GM13977 (cell line): ENCODE data around the gene PLB1.

Experiments
- DNase-seq: peaks from one replicate; pipeline ENCODE4 v3.0.0; 2012; ENCODE audit warnings: low spot score
- in situ Hi-C: fragments of 300-500 bp; cut with MboI; formaldehyde crosslinking; loops from one replicate; pipeline ENCODE4 v1.12.0; 2022; ENCODE audit warnings: low sequenced_read_pairs, low pct_unique_long_range_greater_than_20kb, mixed read lengths, inconsistent platforms; ENCODE audit not compliant: unreplicated experiment
- TF ChIP-seq, protein P1 (sequence below): IDR thresholded peaks from 2 replicates; pipeline ENCODE4 v1.5.1; 2012; ENCODE audit warnings: mild to moderate bottlenecking, control low read depth; ENCODE audit not compliant: insufficient read depth; ENCODE audit errors: extremely low read depth, missing control alignments

Gene PLB1

GRCh38 chr2:28668880-28669279 is 173.0 kb downstream of the PLB1 start:
- in situ Hi-C loops: no loop called here
- TF ChIP-seq, protein P1, sequence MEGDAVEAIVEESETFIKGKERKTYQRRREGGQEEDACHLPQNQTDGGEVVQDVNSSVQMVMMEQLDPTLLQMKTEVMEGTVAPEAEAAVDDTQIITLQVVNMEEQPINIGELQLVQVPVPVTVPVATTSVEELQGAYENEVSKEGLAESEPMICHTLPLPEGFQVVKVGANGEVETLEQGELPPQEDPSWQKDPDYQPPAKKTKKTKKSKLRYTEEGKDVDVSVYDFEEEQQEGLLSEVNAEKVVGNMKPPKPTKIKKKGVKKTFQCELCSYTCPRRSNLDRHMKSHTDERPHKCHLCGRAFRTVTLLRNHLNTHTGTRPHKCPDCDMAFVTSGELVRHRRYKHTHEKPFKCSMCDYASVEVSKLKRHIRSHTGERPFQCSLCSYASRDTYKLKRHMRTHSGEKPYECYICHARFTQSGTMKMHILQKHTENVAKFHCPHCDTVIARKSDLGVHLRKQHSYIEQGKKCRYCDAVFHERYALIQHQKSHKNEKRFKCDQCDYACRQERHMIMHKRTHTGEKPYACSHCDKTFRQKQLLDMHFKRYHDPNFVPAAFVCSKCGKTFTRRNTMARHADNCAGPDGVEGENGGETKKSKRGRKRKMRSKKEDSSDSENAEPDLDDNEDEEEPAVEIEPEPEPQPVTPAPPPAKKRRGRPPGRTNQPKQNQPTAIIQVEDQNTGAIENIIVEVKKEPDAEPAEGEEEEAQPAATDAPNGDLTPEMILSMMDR: no peak
- no peak for DNase-seq

DNA sequence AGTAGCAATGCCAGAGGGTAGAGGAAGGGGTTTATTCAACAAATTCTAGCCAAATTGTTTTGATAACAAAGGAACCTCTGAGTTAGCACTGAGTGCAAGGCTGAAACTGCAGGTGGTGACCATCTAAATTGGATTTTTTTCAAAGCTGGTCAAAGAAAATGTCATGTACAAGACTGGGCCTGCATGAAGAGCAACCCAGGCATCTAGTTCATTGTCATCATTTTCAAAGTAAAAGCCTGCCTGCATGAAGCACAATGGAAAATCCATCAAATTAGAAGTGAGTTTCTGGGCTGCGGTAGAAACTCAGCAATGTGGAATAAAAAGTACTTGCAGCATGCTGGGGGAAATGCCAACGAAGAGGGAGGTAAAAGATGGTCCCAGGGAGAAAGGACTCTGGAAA is 175.0 kb downstream of the PLB1 start:
- in situ Hi-C loops: no loop called here
- DNase-seq: no peak
- TF ChIP-seq, protein P1: no peak

- no peak for DNase-seq
- in situ Hi-C loops: no loop called here
- TF ChIP-seq, protein P1: no peak
Observed at GRCh38 chr2:28673338-28673737, 177.5 kb downstream of the PLB1 start.

DNA sequence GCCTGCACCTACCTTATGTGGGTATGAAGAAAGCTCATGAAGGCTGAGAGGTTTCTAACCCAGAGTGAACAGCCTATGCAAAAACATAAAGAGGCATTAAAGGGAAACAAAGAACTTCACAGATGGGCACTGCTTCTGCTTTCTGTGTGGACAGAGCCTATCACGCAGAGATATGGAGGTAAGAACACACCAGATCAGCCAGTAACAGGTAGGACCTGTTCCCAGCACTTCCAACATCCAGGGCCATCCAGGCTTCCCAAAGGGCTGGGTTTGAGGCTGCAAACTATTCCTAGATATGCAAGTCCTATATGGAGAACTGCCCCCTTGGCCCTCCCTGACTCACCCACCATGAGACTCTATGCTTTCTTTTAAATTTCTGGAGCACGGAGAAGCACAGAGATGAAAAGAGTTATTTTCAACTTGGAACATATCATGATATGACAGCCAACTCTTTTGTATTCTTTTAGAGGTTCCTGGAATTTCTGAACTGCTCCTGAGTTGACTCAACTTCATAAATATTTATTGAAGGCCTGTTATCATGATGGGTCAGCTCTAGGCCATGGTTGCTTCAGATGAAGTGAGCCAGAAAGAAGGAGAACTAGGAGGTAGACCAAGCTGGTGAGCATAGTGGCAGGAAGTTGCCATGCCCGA is 178.3 kb downstream of the PLB1 start:
- DNase-seq: no peak
- TF ChIP-seq, protein P1: no peak
- in situ Hi-C loops: no loop called here

DNA sequence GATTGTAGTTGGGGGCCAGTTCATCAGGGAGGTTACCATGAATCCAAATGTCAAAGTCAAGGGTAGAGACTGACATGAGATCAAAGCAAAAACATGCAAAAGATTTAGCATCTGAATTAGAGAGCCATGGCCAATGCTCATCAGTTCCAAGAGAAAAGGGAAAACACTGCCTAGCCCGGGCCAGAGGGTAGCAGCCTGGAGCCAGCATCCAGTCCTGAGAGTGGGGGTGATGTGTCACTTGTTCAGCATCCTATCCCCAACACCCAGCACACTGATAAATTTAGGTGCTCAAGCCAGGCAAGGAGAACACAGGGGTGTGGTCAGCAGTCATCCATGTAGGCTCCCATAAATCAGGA is 178.8 kb downstream of the PLB1 start:
- in situ Hi-C loops: no loop called here
- TF ChIP-seq, protein P1: no peak
- DNase-seq: no peak

DNA sequence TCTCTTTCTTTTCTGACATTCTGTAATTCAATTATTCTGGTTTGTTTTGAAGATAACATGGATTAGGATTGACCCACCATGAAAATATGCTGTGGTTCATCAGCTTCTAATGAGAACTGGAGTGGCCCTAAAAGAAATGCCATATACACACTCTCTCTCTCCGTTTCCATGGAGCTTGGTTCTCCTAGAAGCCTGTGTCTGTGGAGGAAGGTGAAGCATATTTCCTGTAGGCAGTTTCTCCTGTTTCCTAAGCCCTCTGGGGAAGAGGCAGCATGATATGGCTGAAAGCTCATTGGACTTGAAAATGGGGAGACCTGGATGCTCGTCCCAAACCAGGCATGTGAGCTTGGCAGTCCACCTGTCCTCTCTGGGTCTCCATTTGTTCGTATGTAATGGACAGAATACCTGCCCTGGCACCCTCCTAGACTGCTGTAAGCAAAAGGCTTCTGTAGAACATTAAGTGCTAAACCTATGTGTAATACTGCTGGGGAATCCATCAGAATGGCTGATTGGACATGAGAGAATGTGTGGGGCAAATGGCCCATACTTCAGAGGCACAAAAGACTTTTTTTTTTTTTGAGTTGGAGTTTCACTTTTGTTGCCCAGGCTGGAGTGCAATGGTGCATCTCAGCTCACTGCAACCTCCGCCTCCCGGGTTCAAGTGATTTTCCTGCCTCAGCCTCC is 180.4 kb downstream of the PLB1 start:
- no peak for DNase-seq
- in situ Hi-C loops: no loop called here
- TF ChIP-seq, protein P1: no peak
